Esophagus squamous epithelium (tissue), 4 donors: Measurements from ENCODE around the gene PDZRN3.

Source experiments
- CTCF ChIP-seq, 6 experiments: fragments of 450-650 bp in 4 of 6; fragments of 200-600 bp in 2 of 6; sonication (generic) in 2 of 6; IDR thresholded peaks; one replicate each; pipeline ENCODE4 v1.5.1; 2016 to 2019; ENCODE audit warnings: antibody characterized with exemption in 6 of 6, mild to moderate bottlenecking in 4 of 6, moderate library complexity in 4 of 6
- POLR2A ChIP-seq, 4 donors: fragments of 450-650 bp; IDR thresholded peaks; one replicate each; pipeline ENCODE4 v1.6.1; 2017; ENCODE audit warnings: antibody characterized with exemption in 4 of 4, mild to moderate bottlenecking in 4 of 4, moderate library complexity in 3 of 4

GRCh38 chr3:73481888-73482287 lies 142.9 kb downstream of the PDZRN3 start:
- no peak for TF ChIP-seq POLR2A (IDR thresholded peaks at IDR 0.05)
- TF ChIP-seq CTCF (IDR thresholded peaks at IDR 0.05), result no peak
